ENCODE results near the gene PHTF2.
"Not testable (repeated sequence)": the region's sequence is repeated elsewhere in the genome, so short reads cannot be mapped to it uniquely, and the experiment has no call there.

DNA sequence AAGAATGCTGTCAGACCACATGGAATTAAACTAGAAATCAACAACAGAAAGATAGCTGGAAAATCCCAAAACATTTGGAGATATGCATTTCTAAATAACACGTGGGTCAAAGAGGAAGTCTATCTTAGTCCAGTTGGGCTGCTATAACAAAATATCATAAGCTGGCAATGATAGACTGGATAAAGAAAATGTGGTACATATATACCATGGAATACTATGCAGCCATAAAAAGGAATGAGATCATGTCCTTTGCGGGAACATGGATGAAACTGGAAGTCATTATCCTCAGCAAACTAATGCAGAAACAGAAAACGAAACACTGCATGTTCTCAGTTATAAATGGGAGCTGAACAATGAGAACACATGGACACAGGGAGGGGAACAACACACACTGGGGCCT lies 200.6 kb downstream of the PHTF2 start:
- TF ChIP-seq POLR2A (IDR thresholded peaks at IDR 0.05), result not testable (repeated sequence)
- TF ChIP-seq, protein P1, sequence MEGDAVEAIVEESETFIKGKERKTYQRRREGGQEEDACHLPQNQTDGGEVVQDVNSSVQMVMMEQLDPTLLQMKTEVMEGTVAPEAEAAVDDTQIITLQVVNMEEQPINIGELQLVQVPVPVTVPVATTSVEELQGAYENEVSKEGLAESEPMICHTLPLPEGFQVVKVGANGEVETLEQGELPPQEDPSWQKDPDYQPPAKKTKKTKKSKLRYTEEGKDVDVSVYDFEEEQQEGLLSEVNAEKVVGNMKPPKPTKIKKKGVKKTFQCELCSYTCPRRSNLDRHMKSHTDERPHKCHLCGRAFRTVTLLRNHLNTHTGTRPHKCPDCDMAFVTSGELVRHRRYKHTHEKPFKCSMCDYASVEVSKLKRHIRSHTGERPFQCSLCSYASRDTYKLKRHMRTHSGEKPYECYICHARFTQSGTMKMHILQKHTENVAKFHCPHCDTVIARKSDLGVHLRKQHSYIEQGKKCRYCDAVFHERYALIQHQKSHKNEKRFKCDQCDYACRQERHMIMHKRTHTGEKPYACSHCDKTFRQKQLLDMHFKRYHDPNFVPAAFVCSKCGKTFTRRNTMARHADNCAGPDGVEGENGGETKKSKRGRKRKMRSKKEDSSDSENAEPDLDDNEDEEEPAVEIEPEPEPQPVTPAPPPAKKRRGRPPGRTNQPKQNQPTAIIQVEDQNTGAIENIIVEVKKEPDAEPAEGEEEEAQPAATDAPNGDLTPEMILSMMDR (IDR thresholded peaks at IDR 0.05), result not testable (repeated sequence)

Data from testis (tissue), 2 donors.